ENCODE data around the gene CEBPZOS.
"Not testable (repeated sequence)": the region's sequence is repeated elsewhere in the genome, so short reads cannot be mapped to it uniquely, and the experiment has no call there.

DNA sequence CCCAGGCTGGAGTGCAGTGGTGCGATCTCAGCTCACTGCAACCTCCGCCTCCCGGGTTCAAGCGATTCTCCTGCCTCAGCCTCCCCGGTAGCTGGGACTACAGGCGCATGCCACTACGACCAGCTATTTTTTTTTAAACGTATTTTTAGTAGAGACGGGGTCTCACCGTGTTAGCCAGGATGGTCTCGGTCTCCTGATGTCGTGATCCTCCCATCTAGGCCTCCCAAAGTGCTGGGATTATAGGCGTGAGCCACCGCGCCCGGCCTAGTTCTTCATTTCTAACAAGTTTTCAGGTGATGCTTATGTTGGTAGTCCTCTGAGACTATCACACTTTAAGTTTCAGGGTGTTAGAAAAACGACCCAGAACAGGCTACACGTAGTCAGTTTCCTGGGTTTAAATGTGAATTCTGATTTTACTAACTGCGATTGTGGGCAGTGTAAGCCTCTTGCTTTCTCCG lies 405 bp upstream of the CEBPZOS start:
- TF ChIP-seq, protein P1, sequence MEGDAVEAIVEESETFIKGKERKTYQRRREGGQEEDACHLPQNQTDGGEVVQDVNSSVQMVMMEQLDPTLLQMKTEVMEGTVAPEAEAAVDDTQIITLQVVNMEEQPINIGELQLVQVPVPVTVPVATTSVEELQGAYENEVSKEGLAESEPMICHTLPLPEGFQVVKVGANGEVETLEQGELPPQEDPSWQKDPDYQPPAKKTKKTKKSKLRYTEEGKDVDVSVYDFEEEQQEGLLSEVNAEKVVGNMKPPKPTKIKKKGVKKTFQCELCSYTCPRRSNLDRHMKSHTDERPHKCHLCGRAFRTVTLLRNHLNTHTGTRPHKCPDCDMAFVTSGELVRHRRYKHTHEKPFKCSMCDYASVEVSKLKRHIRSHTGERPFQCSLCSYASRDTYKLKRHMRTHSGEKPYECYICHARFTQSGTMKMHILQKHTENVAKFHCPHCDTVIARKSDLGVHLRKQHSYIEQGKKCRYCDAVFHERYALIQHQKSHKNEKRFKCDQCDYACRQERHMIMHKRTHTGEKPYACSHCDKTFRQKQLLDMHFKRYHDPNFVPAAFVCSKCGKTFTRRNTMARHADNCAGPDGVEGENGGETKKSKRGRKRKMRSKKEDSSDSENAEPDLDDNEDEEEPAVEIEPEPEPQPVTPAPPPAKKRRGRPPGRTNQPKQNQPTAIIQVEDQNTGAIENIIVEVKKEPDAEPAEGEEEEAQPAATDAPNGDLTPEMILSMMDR (IDR thresholded peaks at IDR 0.05): not testable (repeated sequence)
- TF ChIP-seq ZFX (IDR thresholded peaks at IDR 0.05; ENCODE audit: borderline replicate concordance): not testable (repeated sequence)

Data from 22Rv1 (cell line).